ENCODE data around the gene KIF6.

KIF6 gene

DNA sequence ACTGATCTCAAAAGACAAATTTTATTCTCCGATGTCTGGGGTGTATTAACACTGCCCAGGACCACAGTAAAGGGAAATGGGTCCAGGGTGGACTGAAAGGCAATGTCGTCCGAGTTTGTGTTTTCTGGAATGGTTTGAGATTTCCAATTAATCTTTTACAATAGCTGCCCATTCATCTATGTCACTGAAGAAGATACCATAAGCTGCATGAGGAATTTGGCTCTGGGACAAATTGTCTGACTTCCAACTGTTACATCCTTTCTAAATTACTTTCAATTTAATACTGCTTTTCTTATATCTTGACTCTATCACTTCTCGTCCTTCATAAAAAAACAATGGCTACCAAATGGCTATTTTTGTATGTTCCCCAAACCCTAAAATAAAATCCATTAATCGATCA is 272.0 kb downstream of the KIF6 start:
- H3K9ac ChIP-seq (ENCODE audit: insufficient read length) = no peak overlapping the region
- no peak for DNase-seq (ENCODE audit: low read depth, low spot score)
- H3K4me3 ChIP-seq = no peak overlapping the region
- no peaks in the 10 kb centered on the region for H3K36me3 ChIP-seq (ENCODE audit: insufficient read depth, low read length)
- no peaks in the 10 kb centered on the region for H3K9me3 ChIP-seq (ENCODE audit: low read depth, low read length)
- TF ChIP-seq POLR2AphosphoS5 (IDR thresholded peaks at IDR 0.05; ENCODE audit: borderline replicate concordance, low read depth, low read length) (no peak), FOXP2 (optimal IDR thresholded peaks at IDR 0.05; ENCODE audit: control extremely low read depth, extremely low read length, insufficient read depth) (no peak), EZH2 (IDR thresholded peaks at IDR 0.05) (no peak)
- H3K27ac ChIP-seq = no peak overlapping the region

DNA sequence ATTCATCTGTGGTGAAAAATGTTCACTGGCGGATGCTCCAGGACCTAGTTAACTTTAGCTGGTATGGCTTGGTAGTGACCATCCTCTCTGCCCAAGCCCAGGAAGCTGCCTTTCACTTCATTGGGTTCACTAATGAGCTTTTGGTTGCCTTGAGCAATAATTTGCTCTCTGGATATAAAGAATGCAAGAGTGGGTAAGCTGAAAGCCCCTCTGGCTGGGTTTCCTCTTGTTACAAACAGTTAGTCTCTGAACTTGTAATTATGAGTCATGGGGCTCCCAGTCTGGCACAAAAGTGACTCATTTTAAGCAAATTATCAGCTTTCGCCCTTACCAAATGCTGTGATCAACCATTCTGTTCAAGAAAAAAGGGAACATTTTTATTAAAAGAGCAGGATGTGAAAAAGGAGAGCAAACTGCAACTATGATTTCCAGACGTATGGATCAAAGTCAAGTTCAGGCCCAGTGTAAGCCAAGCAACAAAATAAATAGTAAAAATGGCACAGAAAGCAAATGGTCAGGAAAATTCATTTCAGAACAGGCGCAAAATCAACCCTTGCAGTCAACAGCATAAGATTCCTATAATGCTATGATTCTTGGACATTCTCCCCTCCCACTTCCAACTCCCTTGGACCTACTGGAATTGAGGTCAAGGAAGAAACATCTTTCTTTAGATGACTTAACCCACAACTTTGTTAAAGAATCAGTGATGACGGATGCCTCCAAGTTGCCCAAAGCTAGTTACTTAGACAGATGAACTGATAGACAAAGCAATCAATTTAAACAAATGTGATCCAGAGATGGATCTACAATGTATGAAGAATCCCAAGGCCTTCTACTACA is 272.7 kb downstream of the KIF6 start:
- no peaks in the 10 kb centered on the region for H3K9me3 ChIP-seq (ENCODE audit: low read depth, low read length)
- TF ChIP-seq POLR2AphosphoS5 (IDR thresholded peaks at IDR 0.05; ENCODE audit: borderline replicate concordance, low read depth, low read length) (no peak), FOXP2 (optimal IDR thresholded peaks at IDR 0.05; ENCODE audit: control extremely low read depth, extremely low read length, insufficient read depth) (no peak), EZH2 (IDR thresholded peaks at IDR 0.05) (no peak)
- H3K36me3 ChIP-seq (ENCODE audit: insufficient read depth, low read length) = no peaks in the 10 kb centered on the region
- DNase-seq (ENCODE audit: low read depth, low spot score) = no peak
- H3K27ac ChIP-seq = no peak overlapping the region
- H3K9ac ChIP-seq (ENCODE audit: insufficient read length) = no peak overlapping the region
- no peak overlapping the region for H3K4me3 ChIP-seq

DNA sequence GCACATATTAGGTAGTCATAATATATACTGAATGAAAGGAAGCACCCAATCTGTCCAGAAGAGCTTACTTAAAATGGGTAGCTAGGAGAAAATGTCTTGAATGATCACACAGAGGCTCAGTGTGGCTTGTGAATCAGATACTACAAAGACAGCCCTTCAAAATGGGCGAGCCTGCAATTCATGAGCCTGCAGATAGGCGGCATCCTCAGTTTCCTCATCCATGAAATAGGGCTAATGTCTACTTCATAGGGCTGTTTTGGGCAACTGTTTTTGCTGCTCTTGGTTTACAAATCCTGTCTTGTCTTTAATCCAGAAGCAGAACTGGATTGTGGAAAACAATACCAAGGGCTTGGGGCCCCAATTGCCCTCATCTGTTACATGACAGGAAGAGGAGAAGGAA is 273.4 kb downstream of the KIF6 start:
- TF ChIP-seq POLR2AphosphoS5 (IDR thresholded peaks at IDR 0.05; ENCODE audit: borderline replicate concordance, low read depth, low read length) (no peak), FOXP2 (optimal IDR thresholded peaks at IDR 0.05; ENCODE audit: control extremely low read depth, extremely low read length, insufficient read depth) (no peak), EZH2 (IDR thresholded peaks at IDR 0.05) (no peak)
- no peak for DNase-seq (ENCODE audit: low read depth, low spot score)
- no peak overlapping the region for H3K4me3 ChIP-seq
- no peak overlapping the region for H3K9ac ChIP-seq (ENCODE audit: insufficient read length)
- H3K27ac ChIP-seq = no peak overlapping the region
- no peaks in the 10 kb centered on the region for H3K9me3 ChIP-seq (ENCODE audit: low read depth, low read length)
- no peaks in the 10 kb centered on the region for H3K36me3 ChIP-seq (ENCODE audit: insufficient read depth, low read length)

DNA sequence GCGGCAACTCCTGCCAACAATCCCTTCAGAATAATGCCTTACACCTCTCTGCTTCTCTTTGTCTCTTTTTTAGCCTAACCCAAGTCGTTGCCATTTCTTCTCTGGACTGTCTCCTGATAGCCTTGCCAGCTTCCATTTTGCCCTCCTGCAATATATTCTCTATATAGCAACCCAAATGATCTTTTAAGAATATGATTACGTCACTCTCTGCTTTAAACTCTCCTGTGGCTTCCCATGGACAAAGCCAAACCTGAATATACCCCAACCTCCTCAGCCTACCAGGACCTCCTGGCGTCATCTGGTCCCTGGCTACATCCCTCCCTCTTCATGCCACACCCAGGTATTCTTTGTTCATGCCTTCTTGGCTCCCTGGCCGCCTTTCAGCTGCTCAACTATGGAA is 276.2 kb downstream of the KIF6 start:
- Histone ChIP-seq H3K27ac (no peak overlapping the region), H3K9ac (ENCODE audit: insufficient read length) (no peak overlapping the region), H3K36me3 (ENCODE audit: insufficient read depth, low read length) (no peaks in the 10 kb centered on the region), H3K9me3 (ENCODE audit: low read depth, low read length) (no peaks in the 10 kb centered on the region), H3K4me3 (no peak overlapping the region)
- DNase-seq (ENCODE audit: low read depth, low spot score) = no peak
- TF ChIP-seq EZH2 (IDR thresholded peaks at IDR 0.05) (no peak), POLR2AphosphoS5 (IDR thresholded peaks at IDR 0.05; ENCODE audit: borderline replicate concordance, low read depth, low read length) (no peak), FOXP2 (optimal IDR thresholded peaks at IDR 0.05; ENCODE audit: control extremely low read depth, extremely low read length, insufficient read depth) (no peak)

DNA sequence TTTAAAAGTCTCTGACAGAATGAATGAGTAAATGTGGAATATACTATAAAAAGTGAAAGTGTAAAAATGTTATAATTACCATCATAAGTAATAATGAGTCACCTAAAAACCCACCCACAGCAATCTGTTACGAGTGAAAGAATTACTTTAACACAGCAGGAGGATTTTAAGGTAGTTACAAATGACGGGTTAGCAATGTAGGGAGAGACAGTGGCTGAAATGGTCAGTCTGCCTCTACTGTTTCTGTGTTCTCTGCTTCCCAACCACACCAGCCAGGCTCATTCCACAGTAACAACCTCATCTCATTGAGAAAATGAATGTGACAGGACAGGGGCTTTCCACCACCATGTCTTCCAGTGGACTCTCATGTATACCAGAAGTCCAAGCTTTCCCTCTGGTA is 278.3 kb downstream of the KIF6 start:
- H3K4me3 ChIP-seq = no peak overlapping the region
- H3K9me3 ChIP-seq (ENCODE audit: low read depth, low read length) = no peaks in the 10 kb centered on the region
- no peak overlapping the region for H3K27ac ChIP-seq
- no peak for DNase-seq (ENCODE audit: low read depth, low spot score)
- TF ChIP-seq FOXP2 (optimal IDR thresholded peaks at IDR 0.05; ENCODE audit: control extremely low read depth, extremely low read length, insufficient read depth) (no peak), EZH2 (IDR thresholded peaks at IDR 0.05) (no peak), POLR2AphosphoS5 (IDR thresholded peaks at IDR 0.05; ENCODE audit: borderline replicate concordance, low read depth, low read length) (no peak)
- no peak overlapping the region for H3K9ac ChIP-seq (ENCODE audit: insufficient read length)
- H3K36me3 ChIP-seq (ENCODE audit: insufficient read depth, low read length) = no peaks in the 10 kb centered on the region

DNA sequence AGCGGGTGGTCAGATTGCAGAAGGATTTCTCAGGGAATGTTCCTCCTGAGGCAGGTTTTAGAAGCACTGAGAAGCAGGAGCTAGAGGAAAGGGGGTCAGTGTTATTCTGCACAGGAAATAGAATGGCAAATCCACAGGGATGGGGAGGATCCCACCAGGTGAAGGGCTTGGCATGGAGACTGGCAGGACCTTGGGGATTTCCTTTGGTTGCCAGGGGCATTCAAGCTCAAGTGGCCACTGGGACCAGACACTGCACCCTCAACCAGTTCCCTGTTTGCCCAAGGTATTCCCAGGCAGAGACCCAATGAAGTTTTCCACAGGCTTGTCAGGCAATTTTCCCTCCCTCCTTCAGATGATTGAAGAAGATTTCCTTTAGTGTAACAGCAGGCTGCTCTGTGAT is 279.5 kb downstream of the KIF6 start:
- no peaks in the 10 kb centered on the region for H3K36me3 ChIP-seq (ENCODE audit: insufficient read depth, low read length)
- H3K9ac ChIP-seq (ENCODE audit: insufficient read length) = no peak overlapping the region
- no peak for TF ChIP-seq FOXP2 (optimal IDR thresholded peaks at IDR 0.05; ENCODE audit: control extremely low read depth, extremely low read length, insufficient read depth)
- TF ChIP-seq POLR2AphosphoS5 (IDR thresholded peaks at IDR 0.05; ENCODE audit: borderline replicate concordance, low read depth, low read length) = no peak
- no peak for TF ChIP-seq EZH2 (IDR thresholded peaks at IDR 0.05)

DNA sequence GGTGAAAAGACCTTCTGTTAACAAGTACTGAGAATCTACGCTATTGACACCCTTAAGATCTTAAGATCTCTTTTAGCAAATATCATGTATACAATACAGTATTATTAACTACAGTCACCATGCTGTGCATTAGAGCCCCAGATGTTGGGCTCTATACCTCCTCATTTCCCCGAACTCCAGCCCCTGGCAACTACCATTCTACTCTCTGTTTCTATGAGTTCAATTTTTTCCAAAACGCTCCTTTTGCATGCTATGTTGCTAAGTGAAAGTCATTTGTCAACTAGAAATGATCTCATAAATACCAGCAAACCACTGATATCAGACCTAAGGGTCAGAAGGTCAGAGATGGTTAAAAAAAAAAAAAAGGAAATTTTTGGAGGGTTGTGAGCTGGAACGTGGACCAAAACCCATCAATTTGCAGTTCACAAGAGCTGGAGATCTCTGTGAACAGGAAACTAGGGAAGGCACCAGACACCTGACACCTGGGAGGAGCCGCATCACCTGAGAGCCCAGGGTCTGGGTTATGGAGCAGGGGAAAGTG is 280.7 kb downstream of the KIF6 start:
- DNase-seq (ENCODE audit: low read depth, low spot score) = no peak
- TF ChIP-seq EZH2 (IDR thresholded peaks at IDR 0.05) (no peak), FOXP2 (optimal IDR thresholded peaks at IDR 0.05; ENCODE audit: control extremely low read depth, extremely low read length, insufficient read depth) (no peak), POLR2AphosphoS5 (IDR thresholded peaks at IDR 0.05; ENCODE audit: borderline replicate concordance, low read depth, low read length) (no peak)
- no peak overlapping the region for H3K27ac ChIP-seq
- no peaks in the 10 kb centered on the region for H3K9me3 ChIP-seq (ENCODE audit: low read depth, low read length)
- no peak overlapping the region for H3K4me3 ChIP-seq
- H3K9ac ChIP-seq (ENCODE audit: insufficient read length) = no peak overlapping the region
- H3K36me3 ChIP-seq (ENCODE audit: insufficient read depth, low read length) = no peaks in the 10 kb centered on the region

More for the DNA sequence above, 279.5 kb downstream of the KIF6 start:
- no peak for DNase-seq (ENCODE audit: low read depth, low spot score)
- no peaks in the 10 kb centered on the region for H3K9me3 ChIP-seq (ENCODE audit: low read depth, low read length)
- no peak overlapping the region for H3K27ac ChIP-seq
- no peak overlapping the region for H3K4me3 ChIP-seq

DNA sequence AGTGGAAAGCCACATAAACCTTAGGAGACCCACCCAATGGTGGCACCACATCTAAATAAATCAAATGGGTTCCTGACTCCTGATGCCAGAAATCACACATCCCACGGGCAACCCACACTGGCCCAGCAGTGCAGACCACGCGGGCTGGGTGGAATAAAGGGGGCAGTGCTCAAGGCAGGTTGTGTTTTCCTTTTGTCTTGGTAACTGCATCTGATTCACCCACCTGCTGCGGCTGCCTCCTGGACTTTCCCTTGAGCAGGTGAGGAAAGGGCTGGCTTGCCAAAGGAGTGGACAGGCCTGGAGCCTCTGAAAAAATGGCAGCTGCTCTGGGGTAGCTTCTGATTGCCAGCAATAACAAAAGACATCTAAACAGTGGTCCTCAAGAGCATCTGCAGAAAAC is 283.2 kb downstream of the KIF6 start:
- Histone ChIP-seq H3K9ac (ENCODE audit: insufficient read length) (no peak overlapping the region), H3K9me3 (ENCODE audit: low read depth, low read length) (peaks cover 3% of the 10 kb centered on the region; the same call in 1 of the 2 replicates), H3K4me3 (no peak overlapping the region), H3K27ac (no peak overlapping the region), H3K36me3 (ENCODE audit: insufficient read depth, low read length) (no peaks in the 10 kb centered on the region)
- no peak for TF ChIP-seq FOXP2 (optimal IDR thresholded peaks at IDR 0.05; ENCODE audit: control extremely low read depth, extremely low read length, insufficient read depth)
- no peak for TF ChIP-seq EZH2 (IDR thresholded peaks at IDR 0.05)
- no peak for TF ChIP-seq POLR2AphosphoS5 (IDR thresholded peaks at IDR 0.05; ENCODE audit: borderline replicate concordance, low read depth, low read length)
- DNase-seq (ENCODE audit: low read depth, low spot score) = no peak
